Mesenchymal stem cell (in vitro differentiated cells and primary cell): ENCODE measurements around the gene NCF2.

Source experiments
- DNase-seq: peaks from one replicate; pipeline ENCODE4 v3.0.0-alpha.2; 2013
- H2AFZ ChIP-seq: one replicate; pipeline ENCODE4 v1.6.1; 2013; ENCODE audit warnings: low read depth, mild to moderate bottlenecking, control low read depth, inconsistent platforms, low read length, moderate library complexity
- H2AK5ac ChIP-seq: 2 replicates; pipeline ENCODE4 v1.6.1; 2013; ENCODE audit warnings: low read length, moderate library complexity, mild to moderate bottlenecking, inconsistent platforms; ENCODE audit not compliant: severe bottlenecking
- H2BK120ac ChIP-seq: one replicate; pipeline ENCODE4 v1.6.1; 2013; ENCODE audit warnings: low read depth, mild to moderate bottlenecking, inconsistent platforms, low read length, moderate library complexity
- H2BK12ac ChIP-seq, 2 experiments: one replicate each; pipeline ENCODE4 v1.6.1; 2013; ENCODE audit warnings: inconsistent platforms in 2 of 2, low read length in 2 of 2, mild to moderate bottlenecking in 2 of 2, moderate library complexity in 2 of 2, control low read depth in 1 of 2
- H2BK15ac ChIP-seq: one replicate; pipeline ENCODE4 v1.6.1; 2013; ENCODE audit warnings: mild to moderate bottlenecking, low read depth, inconsistent platforms; ENCODE audit not compliant: poor library complexity, severe bottlenecking
- H2BK5ac ChIP-seq: 2 replicates; pipeline ENCODE4 v1.6.1; 2013; ENCODE audit warnings: low read depth, mild to moderate bottlenecking, low read length, control low read depth, inconsistent platforms; ENCODE audit not compliant: poor library complexity, severe bottlenecking
- H3K14ac ChIP-seq, 2 experiments: one replicate each; pipeline ENCODE4 v1.6.1; 2013; ENCODE audit warnings: inconsistent platforms in 2 of 2, low read length in 2 of 2, control low read depth in 1 of 2, mild to moderate bottlenecking in 1 of 2, moderate library complexity in 1 of 2
- H3K18ac ChIP-seq, 2 experiments: one replicate each; pipeline ENCODE4 v1.6.1; 2013; ENCODE audit warnings: inconsistent platforms in 2 of 2, low read length in 2 of 2, control low read depth in 1 of 2, low read depth in 1 of 2, mild to moderate bottlenecking in 1 of 2
- H3K23ac ChIP-seq, 2 experiments: one replicate each; pipeline ENCODE4 v1.6.1; 2013; ENCODE audit warnings: inconsistent platforms in 2 of 2, low read length in 2 of 2, mild to moderate bottlenecking in 2 of 2, moderate library complexity in 2 of 2, control low read depth in 1 of 2
- H3K27ac ChIP-seq: 2 replicates; pipeline ENCODE4 v1.5.1; 2013; ENCODE audit warnings: mild to moderate bottlenecking, moderate library complexity, low read length, control low read depth, inconsistent platforms; ENCODE audit not compliant: poor library complexity, severe bottlenecking
- H3K27me3 ChIP-seq, 2 experiments: 2 replicates each; pipeline versions ENCODE4 v1.6.1 to v1.7.0; 2013; ENCODE audit warnings: low read length in 2 of 2, mild to moderate bottlenecking in 2 of 2, moderate library complexity in 2 of 2, control low read depth in 1 of 2, inconsistent platforms in 1 of 2; ENCODE audit not compliant: control insufficient read depth in 1 of 2, insufficient read depth in 1 of 2
- H3K36me3 ChIP-seq, 2 experiments: 2 replicates each; pipeline versions ENCODE4 v1.6.1 to v1.7.0; 2013; ENCODE audit warnings: low read length in 2 of 2, control low read depth in 1 of 2, inconsistent platforms in 1 of 2, low read depth in 1 of 2, mild to moderate bottlenecking in 1 of 2; ENCODE audit not compliant: insufficient read depth in 2 of 2, control insufficient read depth in 1 of 2
- H3K4ac ChIP-seq, 2 experiments: one replicate each; pipeline ENCODE4 v1.6.1; 2013; ENCODE audit warnings: inconsistent platforms in 2 of 2, low read length in 2 of 2, mild to moderate bottlenecking in 2 of 2, moderate library complexity in 2 of 2, control low read depth in 1 of 2, low read depth in 1 of 2
- H3K4me1 ChIP-seq: 2 replicates; pipeline ENCODE4 v1.6.1; 2013; ENCODE audit warnings: low read depth, low read length, control low read depth; ENCODE audit not compliant: control insufficient read depth, insufficient read depth
- H3K4me2 ChIP-seq: 2 replicates; pipeline ENCODE4 v1.6.1; 2013; ENCODE audit warnings: low read length, mild to moderate bottlenecking, inconsistent platforms; ENCODE audit not compliant: poor library complexity, severe bottlenecking
- H3K4me3 ChIP-seq, 2 experiments: 2 replicates each; pipeline versions ENCODE4 v1.5.1 to v1.7.0; 2013; ENCODE audit warnings: low read length in 2 of 2, mild to moderate bottlenecking in 2 of 2, control low read depth in 1 of 2, low read depth in 1 of 2; ENCODE audit not compliant: insufficient read depth in 1 of 2
- H3K79me1 ChIP-seq: replicated peaks from 2 replicates; pipeline ENCODE4 v1.6.1; 2013; ENCODE audit warnings: mild to moderate bottlenecking, control low read depth, low read length, inconsistent platforms; ENCODE audit not compliant: poor library complexity, severe bottlenecking
- H3K9ac ChIP-seq: 2 replicates; pipeline ENCODE4 v1.7.0; 2013; ENCODE audit warnings: mild to moderate bottlenecking, low read length, moderate library complexity
- H3K9me3 ChIP-seq: 2 replicates; pipeline ENCODE4 v1.7.0; 2013; ENCODE audit warnings: mild to moderate bottlenecking, low read length; ENCODE audit not compliant: control insufficient read depth
- H4K8ac ChIP-seq: one replicate; pipeline ENCODE4 v1.6.1; 2013; ENCODE audit warnings: inconsistent platforms, mild to moderate bottlenecking, low read length, moderate library complexity
- H4K91ac ChIP-seq: one replicate; pipeline ENCODE4 v1.6.1; 2013; ENCODE audit warnings: mild to moderate bottlenecking, low read length, inconsistent platforms
- WGBS: methylation state at CpG from one replicate; pipeline ENCODE4 v1.1.7; 2013; ENCODE audit warnings: mixed read lengths; 5-methylcytosine and 5-hydroxymethylcytosine counted together

Gene NCF2

GRCh38 chr1:183592733-183593132, 2.5 kb upstream of the NCF2 start:
- H3K14ac ChIP-seq, result no peak overlapping the region
- no peak overlapping the region for H2BK12ac ChIP-seq
- H3K23ac ChIP-seq, result no peak overlapping the region
- no peaks in the 10 kb centered on the region for H3K79me1 ChIP-seq
- H3K4me1 ChIP-seq, result no peaks in the 10 kb centered on the region
- no peak overlapping the region for H3K4me3 ChIP-seq
- H3K27ac ChIP-seq, result no peak overlapping the region
- H3K4me2 ChIP-seq, result no peak overlapping the region
- peaks cover 0 to 16% of the 10 kb centered on the region in 2 experiments for H3K27me3 ChIP-seq
- H3K18ac ChIP-seq, result no peak overlapping the region
- WGBS, result 94% methylated on average over 7 of the region's 7 CpGs
- H2BK5ac ChIP-seq, result no peak overlapping the region
- no peak overlapping the region for H2BK120ac ChIP-seq
- no peak overlapping the region for H2AK5ac ChIP-seq
- H2BK15ac ChIP-seq, result no peak overlapping the region
- H3K9ac ChIP-seq, result no peak overlapping the region
- no peaks in the 10 kb centered on the region for H3K9me3 ChIP-seq
- no peaks in the 10 kb centered on the region for H3K36me3 ChIP-seq
- no peak overlapping the region for H2AFZ ChIP-seq
- H4K91ac ChIP-seq, result no peak overlapping the region
- H3K4ac ChIP-seq, result no peak overlapping the region
- DNase-seq, result no peak
- no peak overlapping the region for H4K8ac ChIP-seq

- Histone ChIP-seq H3K36me3 (no peaks in the 10 kb centered on the region), H3K27ac (no peak overlapping the region), H2AK5ac (no peak overlapping the region), H3K23ac (no peak overlapping the region), H3K27me3 (peaks cover 0 to 16% of the 10 kb centered on the region in 2 experiments), H3K14ac (no peak overlapping the region), H2BK15ac (no peak overlapping the region), H3K18ac (no peak overlapping the region), H3K4ac (no peak overlapping the region), H3K4me2 (no peak overlapping the region), H3K4me1 (no peaks in the 10 kb centered on the region), H2AFZ (no peak overlapping the region), H4K8ac (no peak overlapping the region), H3K9me3 (no peaks in the 10 kb centered on the region), H3K9ac (no peak overlapping the region), H4K91ac (no peak overlapping the region), H3K79me1 (no peaks in the 10 kb centered on the region), H2BK120ac (no peak overlapping the region), H2BK5ac (no peak overlapping the region), H2BK12ac (no peak overlapping the region), H3K4me3 (no peak overlapping the region)
- 90% methylated on average over 3 of the region's 4 CpGs for WGBS
- DNase-seq, result no peak
Observed at GRCh38 chr1:183589874-183590243, 400 bp downstream of the NCF2 start.

- Histone ChIP-seq H3K4me2 (no peak overlapping the region), H3K9ac (no peak overlapping the region), H2AFZ (no peak overlapping the region), H3K4ac (no peak overlapping the region), H2BK15ac (no peak overlapping the region), H3K9me3 (no peaks in the 10 kb centered on the region), H3K23ac (no peak overlapping the region), H2BK5ac (no peak overlapping the region), H3K36me3 (no peaks in the 10 kb centered on the region), H3K27ac (no peak overlapping the region), H2AK5ac (no peak overlapping the region), H3K79me1 (no peaks in the 10 kb centered on the region), H2BK12ac (no peak overlapping the region), H3K27me3 (peaks cover 0 to 16% of the 10 kb centered on the region in 2 experiments), H3K14ac (no peak overlapping the region), H4K8ac (no peak overlapping the region), H3K4me3 (no peak overlapping the region), H3K4me1 (no peaks in the 10 kb centered on the region), H2BK120ac (no peak overlapping the region), H4K91ac (no peak overlapping the region), H3K18ac (no peak overlapping the region)
- 91% methylated on average over 5 of the region's 5 CpGs for WGBS
- DNase-seq, result no peak
Observed at GRCh38 chr1:183589384-183589783, 875 bp downstream of the NCF2 start.

- no peak overlapping the region for H3K14ac ChIP-seq
- H2AFZ ChIP-seq, result no peak overlapping the region
- H2BK12ac ChIP-seq, result no peak overlapping the region
- H3K27me3 ChIP-seq, result peaks cover 0 to 12% of the 10 kb centered on the region in 2 experiments
- H3K9me3 ChIP-seq, result no peaks in the 10 kb centered on the region
- no peak overlapping the region for H2BK5ac ChIP-seq
- no peak overlapping the region for H4K91ac ChIP-seq
- H2BK120ac ChIP-seq, result no peak overlapping the region
- H3K4me3 ChIP-seq, result no peak overlapping the region
- no peak overlapping the region for H3K9ac ChIP-seq
- H3K36me3 ChIP-seq, result no peaks in the 10 kb centered on the region
- no peak overlapping the region for H3K18ac ChIP-seq
- H3K79me1 ChIP-seq, result no peaks in the 10 kb centered on the region
- H4K8ac ChIP-seq, result no peak overlapping the region
- no peak overlapping the region for H3K4me2 ChIP-seq
- H3K4me1 ChIP-seq, result no peaks in the 10 kb centered on the region
- H2BK15ac ChIP-seq, result no peak overlapping the region
- no peak overlapping the region for H3K4ac ChIP-seq
- DNase-seq, result no peak
- H3K27ac ChIP-seq, result no peak overlapping the region
- no peak overlapping the region for H2AK5ac ChIP-seq
- H3K23ac ChIP-seq, result peak overlapping the region in 1 of 2 experiments; percentile 77
Observed at GRCh38 chr1:183588827-183589226, 1.4 kb downstream of the NCF2 start.
